ENCODE data around the gene SHANK1.

Gene SHANK1

DNA sequence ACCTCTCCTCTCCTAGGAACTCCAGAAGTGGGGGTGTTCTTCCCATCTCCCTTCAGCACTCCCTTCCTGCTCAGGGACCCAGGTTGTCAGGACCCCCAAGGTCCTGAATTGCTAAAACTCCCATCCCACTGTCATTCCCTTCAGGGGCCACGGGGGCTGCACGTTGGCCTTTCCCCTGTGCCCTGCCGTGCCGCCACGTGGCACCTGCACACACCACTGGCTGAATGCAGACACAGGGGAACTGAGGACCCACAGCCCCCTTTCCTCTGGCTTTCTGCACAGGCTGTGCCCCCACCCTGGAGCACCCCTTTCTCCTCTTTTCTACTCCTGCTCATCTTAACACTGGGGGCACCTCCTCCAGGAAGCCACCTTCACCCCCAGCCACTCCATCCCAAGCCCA is 9.0 kb downstream of the SHANK1 start:
- no peaks in the 10 kb centered on the region for H3K4me1 ChIP-seq (ENCODE audit: control insufficient read depth in 1 of 2, insufficient read depth in 2 of 2, low read length in 2 of 2)
- H3K36me3 ChIP-seq (ENCODE audit: control insufficient read depth in 1 of 2, insufficient read depth in 2 of 2, low read length in 2 of 2), result no peaks in the 10 kb centered on the region
- H3K9me3 ChIP-seq (ENCODE audit: control insufficient read depth in 1 of 2, low read length in 2 of 2), result no peaks in the 10 kb centered on the region
- no peaks in the 10 kb centered on the region for H3K27me3 ChIP-seq (ENCODE audit: low read depth, low read length)
- no peak overlapping the region for H3K4me3 ChIP-seq (ENCODE audit: low read depth in 1 of 2, low read length in 2 of 2)
- no peak overlapping the region for H3K27ac ChIP-seq (ENCODE audit: low read length)

- no peaks in the 10 kb centered on the region for H3K4me1 ChIP-seq (ENCODE audit: control insufficient read depth in 1 of 2, insufficient read depth in 2 of 2, low read length in 2 of 2)
These were observed 9.5 kb downstream of the SHANK1 start for GRCh38 chr19:50710094-50710493.

GRCh38 chr19:50708179-50708879 is 11.3 kb downstream of the SHANK1 start:
- Histone ChIP-seq H3K27ac (ENCODE audit: low read length) (no peak overlapping the region), H3K27me3 (ENCODE audit: low read depth, low read length) (peaks cover 5% of the 10 kb centered on the region)

More at GRCh38 chr19:50710094-50710493, 9.5 kb downstream of the SHANK1 start:
- Histone ChIP-seq H3K9me3 (ENCODE audit: control insufficient read depth in 1 of 2, low read length in 2 of 2) (no peaks in the 10 kb centered on the region), H3K4me3 (ENCODE audit: low read depth in 1 of 2, low read length in 2 of 2) (no peak overlapping the region), H3K27ac (ENCODE audit: low read length) (no peak overlapping the region), H3K36me3 (ENCODE audit: control insufficient read depth in 1 of 2, insufficient read depth in 2 of 2, low read length in 2 of 2) (no peaks in the 10 kb centered on the region), H3K27me3 (ENCODE audit: low read depth, low read length) (no peaks in the 10 kb centered on the region)

GRCh38 chr19:50706387-50706786 is 13.2 kb downstream of the SHANK1 start:
- H3K4me1 ChIP-seq (ENCODE audit: control insufficient read depth in 1 of 2, insufficient read depth in 2 of 2, low read length in 2 of 2), result no peaks in the 10 kb centered on the region
- H3K27me3 ChIP-seq (ENCODE audit: low read depth, low read length), result peaks cover 14% of the 10 kb centered on the region

More at GRCh38 chr19:50708179-50708879, 11.3 kb downstream of the SHANK1 start:
- no peaks in the 10 kb centered on the region for H3K9me3 ChIP-seq (ENCODE audit: control insufficient read depth in 1 of 2, low read length in 2 of 2)
- H3K4me3 ChIP-seq (ENCODE audit: low read depth in 1 of 2, low read length in 2 of 2), result no peak overlapping the region
- H3K4me1 ChIP-seq (ENCODE audit: control insufficient read depth in 1 of 2, insufficient read depth in 2 of 2, low read length in 2 of 2), result no peaks in the 10 kb centered on the region
- H3K36me3 ChIP-seq (ENCODE audit: control insufficient read depth in 1 of 2, insufficient read depth in 2 of 2, low read length in 2 of 2), result no peaks in the 10 kb centered on the region

DNA sequence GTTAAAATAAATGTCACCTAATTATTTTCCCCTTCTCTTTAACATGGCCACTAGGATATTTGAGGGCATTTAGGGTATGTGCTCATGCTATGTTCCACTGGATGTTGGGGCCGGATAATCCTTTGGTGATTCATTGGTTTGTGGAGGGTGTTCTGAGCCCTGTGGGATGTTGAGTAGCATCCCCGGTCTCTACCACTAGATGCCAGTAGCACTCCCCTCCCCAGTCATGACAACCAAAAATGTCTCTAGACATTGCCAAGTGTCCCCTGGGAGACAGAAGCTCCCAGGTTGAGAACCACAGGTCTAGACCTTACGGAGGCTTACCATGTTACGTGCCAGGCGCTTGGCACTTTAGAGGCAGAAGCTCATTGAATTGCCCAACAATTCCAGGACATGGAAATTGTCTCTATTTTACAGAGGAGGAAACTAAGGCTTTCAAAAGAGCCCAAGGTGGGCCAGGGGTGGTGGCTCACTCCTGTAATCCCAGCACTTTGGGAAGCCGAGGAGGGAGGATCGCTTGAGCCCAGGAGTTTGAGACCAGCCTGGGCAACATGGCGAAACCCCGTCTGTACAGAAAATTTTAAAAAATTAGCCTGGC is 14.1 kb downstream of the SHANK1 start:
- no peaks in the 10 kb centered on the region for H3K9me3 ChIP-seq (ENCODE audit: control insufficient read depth in 1 of 2, low read length in 2 of 2)
- H3K4me1 ChIP-seq (ENCODE audit: control insufficient read depth in 1 of 2, insufficient read depth in 2 of 2, low read length in 2 of 2), result no peaks in the 10 kb centered on the region
- H3K36me3 ChIP-seq (ENCODE audit: control insufficient read depth in 1 of 2, insufficient read depth in 2 of 2, low read length in 2 of 2), result no peaks in the 10 kb centered on the region
- no peak overlapping the region for H3K27ac ChIP-seq (ENCODE audit: low read length)
- peaks cover 14% of the 10 kb centered on the region for H3K27me3 ChIP-seq (ENCODE audit: low read depth, low read length)
- H3K4me3 ChIP-seq (ENCODE audit: low read depth in 1 of 2, low read length in 2 of 2), result no peak overlapping the region

More at GRCh38 chr19:50706387-50706786, 13.2 kb downstream of the SHANK1 start:
- Histone ChIP-seq H3K4me3 (ENCODE audit: low read depth in 1 of 2, low read length in 2 of 2) (no peak overlapping the region), H3K27ac (ENCODE audit: low read length) (no peak overlapping the region), H3K36me3 (ENCODE audit: control insufficient read depth in 1 of 2, insufficient read depth in 2 of 2, low read length in 2 of 2) (no peaks in the 10 kb centered on the region), H3K9me3 (ENCODE audit: control insufficient read depth in 1 of 2, low read length in 2 of 2) (no peaks in the 10 kb centered on the region)

DNA sequence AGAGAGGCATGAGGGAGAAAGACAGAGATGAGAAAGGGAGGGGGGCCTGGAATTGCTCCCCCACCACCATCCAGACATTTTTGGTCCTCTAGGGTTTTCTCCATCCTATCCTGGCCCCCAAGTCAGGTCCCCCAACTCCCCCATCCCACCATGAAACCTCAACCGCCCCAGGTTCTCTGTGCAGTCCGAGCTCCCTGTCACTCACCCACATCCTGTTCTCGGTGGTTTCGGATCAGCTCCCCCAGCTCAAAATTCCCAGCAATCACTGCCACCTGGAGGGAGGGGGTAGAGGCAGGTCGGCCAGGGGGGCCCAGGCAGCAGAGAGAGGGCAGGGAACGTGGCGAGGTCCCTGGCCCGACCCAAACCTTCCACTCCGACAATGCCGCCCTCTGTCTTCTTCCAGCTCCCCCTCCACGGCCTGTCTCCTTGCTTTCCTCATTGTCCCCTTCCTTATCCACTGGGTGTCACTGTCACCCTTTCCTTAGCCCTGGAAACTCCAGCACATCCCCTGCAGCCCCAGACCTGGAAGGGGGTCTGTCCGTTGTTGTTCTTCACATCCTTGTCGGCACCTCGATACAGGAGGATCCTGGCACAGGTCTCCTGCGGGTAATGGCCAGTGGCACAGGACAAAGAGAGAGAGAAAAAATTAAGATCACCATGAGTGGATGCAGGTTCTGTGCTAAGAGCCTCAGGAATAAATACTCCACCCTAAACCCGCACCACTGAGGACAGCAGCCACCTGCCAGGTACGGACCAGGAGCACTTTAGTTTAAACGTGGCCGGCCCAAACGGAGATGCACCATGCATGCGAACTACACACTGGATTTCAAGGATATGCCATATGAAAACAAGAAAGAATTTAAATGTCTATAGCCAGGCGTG is 15.4 kb downstream of the SHANK1 start:
- Histone ChIP-seq H3K27ac (ENCODE audit: low read length) (no peak overlapping the region), H3K36me3 (ENCODE audit: control insufficient read depth in 1 of 2, insufficient read depth in 2 of 2, low read length in 2 of 2) (no peaks in the 10 kb centered on the region), H3K4me1 (ENCODE audit: control insufficient read depth in 1 of 2, insufficient read depth in 2 of 2, low read length in 2 of 2) (no peaks in the 10 kb centered on the region), H3K9me3 (ENCODE audit: control insufficient read depth in 1 of 2, low read length in 2 of 2) (no peaks in the 10 kb centered on the region), H3K27me3 (ENCODE audit: low read depth, low read length) (peaks cover 18% of the 10 kb centered on the region), H3K4me3 (ENCODE audit: low read depth in 1 of 2, low read length in 2 of 2) (no peak overlapping the region)

GRCh38 chr19:50702871-50703829 is 16.5 kb downstream of the SHANK1 start:
- H3K27ac ChIP-seq (ENCODE audit: low read length), result no peak overlapping the region
- H3K9me3 ChIP-seq (ENCODE audit: control insufficient read depth in 1 of 2, low read length in 2 of 2), result no peaks in the 10 kb centered on the region
- H3K4me3 ChIP-seq (ENCODE audit: low read depth in 1 of 2, low read length in 2 of 2), result no peak overlapping the region
- H3K36me3 ChIP-seq (ENCODE audit: control insufficient read depth in 1 of 2, insufficient read depth in 2 of 2, low read length in 2 of 2), result no peaks in the 10 kb centered on the region
- H3K4me1 ChIP-seq (ENCODE audit: control insufficient read depth in 1 of 2, insufficient read depth in 2 of 2, low read length in 2 of 2), result no peaks in the 10 kb centered on the region
- peaks cover 21% of the 10 kb centered on the region for H3K27me3 ChIP-seq (ENCODE audit: low read depth, low read length)

DNA sequence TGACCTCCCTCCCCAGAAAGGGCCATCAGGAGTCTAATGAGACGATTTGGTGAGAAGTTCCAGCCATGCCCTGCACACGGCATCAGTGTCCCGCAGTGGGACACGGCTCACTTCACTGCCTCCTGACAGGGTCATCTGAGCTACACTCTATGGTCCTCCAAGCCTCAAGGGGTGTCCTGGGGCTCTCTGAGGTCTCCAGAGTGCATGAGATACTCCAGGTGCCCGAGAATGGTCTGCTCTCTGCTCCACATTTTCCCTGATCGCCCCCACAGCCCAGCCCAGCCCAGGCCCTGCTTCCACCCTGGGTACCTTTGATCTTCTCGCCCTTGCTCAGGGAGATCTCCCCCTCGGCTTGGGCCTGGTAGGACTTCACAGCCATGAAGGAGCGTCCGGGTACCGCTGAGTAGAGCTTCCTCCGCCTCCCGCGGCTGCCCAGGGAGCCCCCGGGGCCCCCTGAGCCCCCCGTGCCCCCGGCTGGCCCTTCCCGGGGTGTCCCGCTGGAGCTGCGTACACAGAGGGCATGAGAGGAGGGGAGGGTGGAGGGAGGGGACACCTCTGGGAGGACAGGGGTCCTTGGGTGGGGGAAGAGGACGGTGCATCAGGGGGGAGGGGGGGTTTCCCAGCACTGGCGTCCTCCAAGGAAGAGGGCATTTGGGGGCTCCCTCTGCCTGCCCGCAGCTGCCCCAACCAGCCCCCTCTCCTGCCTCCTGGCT is 17.3 kb downstream of the SHANK1 start:
- Histone ChIP-seq H3K4me1 (ENCODE audit: control insufficient read depth in 1 of 2, insufficient read depth in 2 of 2, low read length in 2 of 2) (no peaks in the 10 kb centered on the region), H3K27me3 (ENCODE audit: low read depth, low read length) (peaks cover 21% of the 10 kb centered on the region), H3K27ac (ENCODE audit: low read length) (no peak overlapping the region), H3K36me3 (ENCODE audit: control insufficient read depth in 1 of 2, insufficient read depth in 2 of 2, low read length in 2 of 2) (no peaks in the 10 kb centered on the region), H3K4me3 (ENCODE audit: low read depth in 1 of 2, low read length in 2 of 2) (no peak overlapping the region), H3K9me3 (ENCODE audit: control insufficient read depth in 1 of 2, low read length in 2 of 2) (no peaks in the 10 kb centered on the region)

GRCh38 chr19:50701367-50701985 is 18.1 kb downstream of the SHANK1 start:
- Histone ChIP-seq H3K9me3 (ENCODE audit: control insufficient read depth in 1 of 2, low read length in 2 of 2) (no peaks in the 10 kb centered on the region), H3K27me3 (ENCODE audit: low read depth, low read length) (peaks cover 24% of the 10 kb centered on the region), H3K4me1 (ENCODE audit: control insufficient read depth in 1 of 2, insufficient read depth in 2 of 2, low read length in 2 of 2) (no peaks in the 10 kb centered on the region), H3K4me3 (ENCODE audit: low read depth in 1 of 2, low read length in 2 of 2) (no peak overlapping the region), H3K36me3 (ENCODE audit: control insufficient read depth in 1 of 2, insufficient read depth in 2 of 2, low read length in 2 of 2) (no peaks in the 10 kb centered on the region), H3K27ac (ENCODE audit: low read length) (no peak overlapping the region)
